K562 (cell line): ENCODE data around the gene TADA1. TPM values are rescaled to one million over a fixed set of nuclear protein-coding genes. Genes with fewer than 3 reads are reported as not detected.

Experiments used
- ARID4B ChIP-seq: sonication (generic); formaldehyde crosslinking; IDR thresholded peaks from 2 replicates; pipeline ENCODE4 v1.8.0; 2022; ENCODE audit warnings: mild to moderate bottlenecking, missing genetic modification reagents
- BCOR ChIP-seq: fragments of 450-650 bp; IDR thresholded peaks from 2 replicates; pipeline ENCODE4 v1.6.1; 2016
- CBX1 ChIP-seq: sonication (generic); IDR thresholded peaks from 2 replicates; pipeline ENCODE4 v1.6.1; 2016; ENCODE audit warnings: antibody characterized with exemption, low read depth, mild to moderate bottlenecking
- CTCFL ChIP-seq: IDR thresholded peaks from 2 replicates; pipeline ENCODE4 v1.6.1; 2011; ENCODE audit warnings: borderline replicate concordance, low read depth, mild to moderate bottlenecking, moderate library complexity, low read length; ENCODE audit not compliant: insufficient read depth, poor library complexity, severe bottlenecking
- HCFC1 ChIP-seq: IDR thresholded peaks from 2 replicates; pipeline ENCODE4 v1.6.1; 2012; ENCODE audit warnings: low read depth, low read length, improper control_type of control experiment
- HINFP ChIP-seq: fragments of 450-650 bp; conservative IDR thresholded peaks from 2 replicates; pipeline ENCODE4 v1.6.1; 2016; ENCODE audit warnings: missing genetic modification characterization, low read depth, mild to moderate bottlenecking, control low read depth, missing compliant biosample characterization
- L3MBTL2 ChIP-seq: fragments of 450-650 bp; IDR thresholded peaks from 2 replicates; pipeline ENCODE4 v1.6.1; 2016; ENCODE audit warnings: mild to moderate bottlenecking, moderate library complexity
- MAZ ChIP-seq, 2 experiments: fragments of 450-650 bp in 1 of 2; sonication (generic) in 1 of 2; formaldehyde crosslinking; IDR thresholded peaks in 1 of 2; conservative IDR thresholded peaks in 1 of 2; 2 replicates each; pipeline versions ENCODE4 v1.4.0 to v1.5.0; 2020; ENCODE audit warnings: mild to moderate bottlenecking in 1 of 2, missing genetic modification reagents in 1 of 2
- PCBP1 ChIP-seq: fragments of 200-400 bp; formaldehyde crosslinking; IDR thresholded peaks from 2 replicates; pipeline ENCODE4 v1.6.1; 2018; ENCODE audit warnings: mild to moderate bottlenecking, low read depth, low read length; ENCODE audit not compliant: poor library complexity, severe bottlenecking
- RNF219 ChIP-seq: fragments of 250-450 bp; sonication (Bioruptor Pico); IDR thresholded peaks from 2 replicates; pipeline ENCODE4 v1.5.0; 2022; ENCODE audit warnings: mild to moderate bottlenecking
- SMAD2 ChIP-seq: fragments of 150-350 bp; IDR thresholded peaks from 2 replicates; pipeline ENCODE4 v1.6.1; 2014; ENCODE audit warnings: low read depth, mild to moderate bottlenecking, low read length
- U2AF1 ChIP-seq: fragments of 200-400 bp; formaldehyde crosslinking; optimal IDR thresholded peaks from 2 replicates; pipeline ENCODE3; 2017; ENCODE audit warnings: mild to moderate bottlenecking, low read depth, low read length, moderate library complexity
- ZFP1 ChIP-seq: fragments of 450-650 bp; formaldehyde crosslinking; IDR thresholded peaks from 2 replicates; pipeline ENCODE4 v1.4.0; 2020; ENCODE audit warnings: mild to moderate bottlenecking, mixed read lengths
- ZNF140 ChIP-seq: fragments of 250-450 bp; sonication (Bioruptor Pico); IDR thresholded peaks from 2 replicates; pipeline ENCODE4 v1.8.0; 2021; ENCODE audit warnings: moderate library complexity, mild to moderate bottlenecking, inconsistent platforms
- ZNF239 ChIP-seq: fragments of 250-450 bp; sonication (Bioruptor Pico); IDR thresholded peaks from 2 replicates; pipeline ENCODE4 v1.4.0; 2020; ENCODE audit warnings: mild to moderate bottlenecking
- ZNF282 ChIP-seq: sonication (generic); formaldehyde crosslinking; IDR thresholded peaks from 2 replicates; pipeline ENCODE4 v1.8.1; 2023; ENCODE audit warnings: missing genetic modification reagents
- polyA plus RNA-seq, 8 experiments: library from polyadenylated mRNA; depleted of rRNA in 4 of 8; stranded (reverse) in 5 of 8; unstranded in 3 of 8; fragments of >200 nt; fragmentation: Nextera tagmentation in 2 of 8; fragmentation: Illumina TruSeq in 1 of 8; extraction: Ambion mirVana in 2 of 8; extraction: Trizol in 1 of 8; gene quantifications; 2 replicates each; pipeline versions ENCODE4 v1.2.1 to v1.2.3, GENCODE V29; 2011 to 2014; ENCODE audit warnings: inconsistent platforms in 1 of 8, missing spikeins in 1 of 8
- total RNA-seq, 7 experiments: library from RNA; depleted of rRNA in 6 of 7; stranded (reverse); fragments of >200 nt in 6 of 7; fragmentation: Illumina TruSeq in 2 of 7; extraction: Trizol in 2 of 7; gene quantifications; 2 replicates each; pipeline versions ENCODE4 v1.2.1 to v1.2.3, GENCODE V29; 2011 to 2021; ENCODE audit warnings: low replicate concordance in 1 of 7

The TADA1 gene
- total and polyA plus RNA-seq, 9 of the 15 experiments (the other 6 are each of a cell fraction or from before 2014, with no cell fraction given) = 15.9 to 76.5 (median 28.7) TPM

GRCh38 chr1:166838766-166839599, 37.1 kb downstream of the TADA1 start, which contains the start of gene POGK (continued):
- peak; percentile 51 for TF ChIP-seq ARID4B (CRISPR knock-in tag)
- no peak for TF ChIP-seq ZNF282
- no peak for TF ChIP-seq ZNF140 (CRISPR knock-in tag)
- peak; percentile 53 for TF ChIP-seq HCFC1
- peak; percentile 19; the same call in 1 of the 2 replicates for TF ChIP-seq CBX1
- TF ChIP-seq CTCFL = peak; percentile 49
- peak; percentile 22 for TF ChIP-seq U2AF1
- TF ChIP-seq PCBP1 = peak; percentile 82
- peak; percentile 87 to 95 for TF ChIP-seq MAZ (CRISPR knock-in tag; conservative IDR thresholded peaks at IDR 0.05 in 1 of 2, IDR thresholded peaks at IDR 0.05 in 1 of 2)
- TF ChIP-seq ZFP1 (CRISPR knock-in tag) = no peak
- TF ChIP-seq RNF219 (CRISPR knock-in tag) = no peak
- TF ChIP-seq SMAD2 = no peak
- TF ChIP-seq BCOR = no peak
- TF ChIP-seq ZNF239 (CRISPR knock-in tag) = peak; percentile 69
- peak; percentile 97 for TF ChIP-seq L3MBTL2
- TF ChIP-seq HINFP (tag) = no peak
